ENCODE data around the gene ARHGEF16.

Gene ARHGEF16

DNA sequence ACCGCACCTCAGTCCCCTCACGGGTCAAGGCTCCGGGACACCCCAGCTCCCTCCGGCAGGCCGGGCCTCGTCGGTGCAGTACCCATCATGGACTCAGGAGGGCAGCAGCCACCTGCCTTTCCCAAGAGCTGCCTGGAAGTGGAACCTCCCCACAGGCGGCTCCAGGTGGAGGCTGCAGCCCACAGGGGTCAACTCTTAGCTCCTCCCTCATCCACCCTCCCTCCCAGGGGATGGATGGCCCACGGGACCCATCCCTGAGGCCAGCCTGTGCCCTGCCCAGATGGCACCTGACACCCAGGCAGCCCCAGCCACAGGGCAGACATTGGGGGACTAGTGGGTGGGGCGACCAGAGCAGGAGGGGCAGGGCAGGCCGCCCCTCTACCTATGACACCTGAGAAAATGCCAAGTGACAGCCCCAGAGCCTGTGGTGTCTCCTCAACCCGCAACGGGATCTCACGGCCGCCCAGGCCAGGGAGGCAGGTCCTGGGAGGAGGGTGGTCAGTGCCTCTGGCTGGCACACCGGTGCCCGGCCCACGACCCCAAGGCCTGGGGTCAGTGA is 1.2 kb upstream of the ARHGEF16 start (continued):
- TF ChIP-seq, protein P1, sequence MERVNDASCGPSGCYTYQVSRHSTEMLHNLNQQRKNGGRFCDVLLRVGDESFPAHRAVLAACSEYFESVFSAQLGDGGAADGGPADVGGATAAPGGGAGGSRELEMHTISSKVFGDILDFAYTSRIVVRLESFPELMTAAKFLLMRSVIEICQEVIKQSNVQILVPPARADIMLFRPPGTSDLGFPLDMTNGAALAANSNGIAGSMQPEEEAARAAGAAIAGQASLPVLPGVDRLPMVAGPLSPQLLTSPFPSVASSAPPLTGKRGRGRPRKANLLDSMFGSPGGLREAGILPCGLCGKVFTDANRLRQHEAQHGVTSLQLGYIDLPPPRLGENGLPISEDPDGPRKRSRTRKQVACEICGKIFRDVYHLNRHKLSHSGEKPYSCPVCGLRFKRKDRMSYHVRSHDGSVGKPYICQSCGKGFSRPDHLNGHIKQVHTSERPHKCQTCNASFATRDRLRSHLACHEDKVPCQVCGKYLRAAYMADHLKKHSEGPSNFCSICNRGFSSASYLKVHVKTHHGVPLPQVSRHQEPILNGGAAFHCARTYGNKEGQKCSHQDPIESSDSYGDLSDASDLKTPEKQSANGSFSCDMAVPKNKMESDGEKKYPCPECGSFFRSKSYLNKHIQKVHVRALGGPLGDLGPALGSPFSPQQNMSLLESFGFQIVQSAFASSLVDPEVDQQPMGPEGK (tag by site-specific recombination; IDR thresholded peaks at IDR 0.05) = peak; percentile 51; the same call in 1 of the 2 replicates
- 0 out of 2 replicates have a peak, but pooled peaks have one; percentile 35 for TF ChIP-seq ZNF561 (tag by site-specific recombination; IDR thresholded peaks at IDR 0.05; ENCODE audit: borderline replicate concordance)
- TF ChIP-seq ZNF391 (tag by site-specific recombination; IDR thresholded peaks at IDR 0.05; ENCODE audit: borderline replicate concordance, low read depth) = no peak
- TF ChIP-seq ZEB2 (tag by site-specific recombination; IDR thresholded peaks at IDR 0.05) = peak; percentile 62
- TF ChIP-seq ZBTB10 (tag by site-specific recombination; IDR thresholded peaks at IDR 0.05) = peak; percentile 79; the same call in 1 of the 2 replicates
- peak; percentile 56; the same call in 1 of the 2 replicates for TF ChIP-seq ZFHX2 (tag by site-specific recombination; conservative IDR thresholded peaks at IDR 0.05)
- TF ChIP-seq ZBTB48 (tag by site-specific recombination; IDR thresholded peaks at IDR 0.05) = 0 out of 2 replicates have a peak, but pooled peaks have one; percentile 22
- TF ChIP-seq ZNF621 (tag by site-specific recombination; IDR thresholded peaks at IDR 0.05) = no peak
- TF ChIP-seq SCRT1 (tag by site-specific recombination; IDR thresholded peaks at IDR 0.05; ENCODE audit: borderline replicate concordance) = no peak
- peak; percentile 97 for TF ChIP-seq ZSCAN30 (tag by site-specific recombination; IDR thresholded peaks at IDR 0.05)
- TF ChIP-seq ZNF747 (tag by site-specific recombination; IDR thresholded peaks at IDR 0.05) = no peak
- TF ChIP-seq MYNN (tag by site-specific recombination; IDR thresholded peaks at IDR 0.05; ENCODE audit: borderline replicate concordance) = no peak
- no peak for TF ChIP-seq ZNF658 (tag by site-specific recombination; IDR thresholded peaks at IDR 0.05)
- TF ChIP-seq GLI4 (tag by site-specific recombination; IDR thresholded peaks at IDR 0.05) = no peak
- peak; percentile 91 for TF ChIP-seq CTCF (tag by site-specific recombination; IDR thresholded peaks at IDR 0.05)
- peak; percentile 74 for TF ChIP-seq HIC1 (tag by site-specific recombination; IDR thresholded peaks at IDR 0.05)
- TF ChIP-seq ZBTB8A (tag by site-specific recombination; IDR thresholded peaks at IDR 0.05) = 0 out of 2 replicates have a peak, but pooled peaks have one; percentile 34
- no peak for TF ChIP-seq ZNF132 (tag by site-specific recombination; IDR thresholded peaks at IDR 0.05; ENCODE audit: borderline replicate concordance)
- peak; percentile 39 for TF ChIP-seq KLF1 (tag by site-specific recombination; IDR thresholded peaks at IDR 0.05)
- peak; percentile 67 for TF ChIP-seq IKZF3 (tag by site-specific recombination; IDR thresholded peaks at IDR 0.05)
- TF ChIP-seq EGR2 (tag by site-specific recombination; IDR thresholded peaks at IDR 0.05; ENCODE audit: low read depth) = peak; percentile 53; the same call in 1 of the 2 replicates
- peak; percentile 64; the same call in 1 of the 2 replicates for TF ChIP-seq PRDM10 (tag by site-specific recombination; IDR thresholded peaks at IDR 0.05)
